K562 (cell line): ENCODE measurements around the gene ACRV1. TPM values are rescaled to one million over a fixed set of nuclear protein-coding genes. Genes with fewer than 3 reads are reported as not detected.
A peak's percentile ranks its signal among the peaks of the same experiment; 100 is the strongest.

Source experiments
- ATAC-seq: fragments of 200-7000 bp; cut with Tn5 transposase; 3 replicates; pipeline ENCODE4 v1.9.1; 2020; ENCODE audit warnings: moderate library complexity
- BruUV-seq: library from RNA; stranded (reverse); fragments of 400-500 nt; replicated peaks from 2 replicates; lab custom pipeline; 2021; lab: Mats Ljungman, UMichigan
- CTCF ChIA-PET: fragments of 300-600 bp; formaldehyde crosslinking; extraction: SDS; loops from one replicate; lab custom pipeline; 2021; ENCODE audit warnings: low intra/inter-chr PET ratio; lab: Yijun Ruan, JAX
- POLR2A ChIA-PET: fragments of 300-600, 350-650 bp; sonication (Branson Sonifier 250); formaldehyde crosslinking; extraction: SDS; loops from one replicate; lab custom pipeline; 2021; ENCODE audit warnings: antibody characterized with exemption, inconsistent platforms; lab: Yijun Ruan, JAX
- DNase-seq, 4 experiments: peaks; one replicate each; pipeline versions ENCODE4 v3.0.0 to v3.0.0-alpha.2; 2011 to 2018; ENCODE audit warnings: low spot score in 3 of 4, mixed read lengths in 3 of 4; ENCODE audit errors: extremely low read depth in 1 of 4
- FAIRE-seq: peaks from 2 replicates; lab custom pipeline; 2011; peaks lifted over from hg19 to GRCh38; lab: Jason Lieb, UNC
- H2AFZ ChIP-seq: 2 replicates; pipeline ENCODE4 v1.6.0; 2011; ENCODE audit warnings: low read depth, low read length, control low read depth, inconsistent platforms
- H3K27ac ChIP-seq: fragments of 200-600 bp; 3 replicates; pipeline ENCODE4 v1.8.0; 2011; ENCODE audit warnings: low read depth, mild to moderate bottlenecking, control low read depth, inconsistent platforms, low read length, moderate library complexity, mixed read lengths; ENCODE audit errors: extremely low read depth
- H3K27me3 ChIP-seq, 2 experiments: fragments of 300-600 bp in 1 of 2; 2 replicates in 1 of 2; 3 replicates in 1 of 2; pipeline versions ENCODE4 v1.6.0 to v1.8.0; 2011; ENCODE audit warnings: inconsistent platforms in 2 of 2, low read length in 2 of 2, mild to moderate bottlenecking in 1 of 2, mixed read lengths in 1 of 2, moderate library complexity in 1 of 2; ENCODE audit not compliant: control insufficient read depth in 2 of 2, insufficient read depth in 2 of 2
- H3K36me3 ChIP-seq: fragments of 300-600 bp; 3 replicates; pipeline ENCODE4 v1.8.0; 2011; ENCODE audit warnings: mild to moderate bottlenecking, low read length, inconsistent platforms; ENCODE audit not compliant: control insufficient read depth, insufficient read depth
- H3K4me1 ChIP-seq, 2 experiments: fragments of 200-600 bp in 1 of 2; replicated peaks in 1 of 2; 2 replicates in 1 of 2; 3 replicates in 1 of 2; pipeline versions ENCODE4 v1.5.1 to v1.8.0; 2011; ENCODE audit warnings: inconsistent platforms in 2 of 2, low read length in 2 of 2, mild to moderate bottlenecking in 1 of 2, mixed read lengths in 1 of 2, moderate library complexity in 1 of 2; ENCODE audit not compliant: control insufficient read depth in 2 of 2, insufficient read depth in 2 of 2
- H3K4me2 ChIP-seq: 2 replicates; pipeline ENCODE4 v1.6.1; 2011; ENCODE audit warnings: low read length, control low read depth, inconsistent platforms, mixed read lengths; ENCODE audit not compliant: insufficient read depth
- H3K4me3 ChIP-seq: fragments of 200-600 bp; sonication (generic), shearing (Covaris generic); 2 replicates; pipeline ENCODE4 v1.5.1; 2016; ENCODE audit warnings: control low read depth, inconsistent platforms
- H3K79me2 ChIP-seq: fragments of 200-600 bp; 3 replicates; pipeline ENCODE4 v1.8.0; 2011; ENCODE audit warnings: low read length, inconsistent platforms; ENCODE audit not compliant: control insufficient read depth, insufficient read depth
- H3K9ac ChIP-seq, 2 experiments: 2 replicates each; pipeline versions ENCODE4 v1.6.0 to v1.6.1; 2011; ENCODE audit warnings: low read depth in 2 of 2, low read length in 2 of 2, control low read depth in 1 of 2, inconsistent platforms in 1 of 2, mild to moderate bottlenecking in 1 of 2, mixed read lengths in 1 of 2; ENCODE audit not compliant: insufficient read depth in 1 of 2
- H3K9me1 ChIP-seq: one replicate; pipeline ENCODE4 v1.6.0; 2011; ENCODE audit warnings: inconsistent platforms, mild to moderate bottlenecking, low read length, moderate library complexity; ENCODE audit not compliant: control insufficient read depth, insufficient read depth
- H3K9me3 ChIP-seq: replicated peaks from 2 replicates; pipeline ENCODE4 v1.5.1; 2011; ENCODE audit warnings: low read depth, low read length, inconsistent platforms; ENCODE audit not compliant: control insufficient read depth, insufficient read depth
- H4K20me1 ChIP-seq: replicated peaks from 2 replicates; pipeline ENCODE4 v1.6.1; 2011; ENCODE audit warnings: low read length, inconsistent platforms, mixed read lengths; ENCODE audit not compliant: control insufficient read depth, insufficient read depth
- ARID1B ChIP-seq: fragments of 450-650 bp; IDR thresholded peaks from 2 replicates; pipeline ENCODE4 v1.6.1; 2016; ENCODE audit warnings: antibody characterized with exemption, mild to moderate bottlenecking, inconsistent platforms
- EWSR1 ChIP-seq: fragments of 450-650 bp; IDR thresholded peaks from 2 replicates; pipeline ENCODE4 v1.6.1; 2018; ENCODE audit warnings: borderline replicate concordance, mild to moderate bottlenecking, low read depth, moderate library complexity; ENCODE audit not compliant: partially characterized antibody
- HNRNPK ChIP-seq: fragments of 200-400 bp; formaldehyde crosslinking; IDR thresholded peaks from one replicate; pipeline ENCODE4 v1.6.1; 2018; ENCODE audit warnings: mild to moderate bottlenecking, low read depth, low read length; ENCODE audit not compliant: poor library complexity, severe bottlenecking
- KDM4B ChIP-seq, 2 experiments: fragments of 450-650 bp in 1 of 2; sonication (generic) in 1 of 2; IDR thresholded peaks; 2 replicates each; pipeline ENCODE4 v1.6.1; 2016 to 2017; ENCODE audit warnings: borderline replicate concordance in 2 of 2, antibody characterized with exemption in 1 of 2, low read depth in 1 of 2, mild to moderate bottlenecking in 1 of 2
- NCOA6 ChIP-seq: fragments of 450-650 bp; IDR thresholded peaks from 2 replicates; pipeline ENCODE4 v1.6.1; 2017; ENCODE audit warnings: mild to moderate bottlenecking
- PHF20 ChIP-seq: fragments of 450-650 bp; IDR thresholded peaks from 2 replicates; pipeline ENCODE4 v1.6.1; 2018; ENCODE audit not compliant: partially characterized antibody
- PRPF4 ChIP-seq: fragments of 200-400 bp; formaldehyde crosslinking; IDR thresholded peaks from one replicate; pipeline ENCODE4 v1.6.1; 2017; ENCODE audit warnings: low read length, low read depth, mild to moderate bottlenecking; ENCODE audit not compliant: insufficient read depth, poor library complexity, severe bottlenecking
- RBM22 ChIP-seq: fragments of 200-400 bp; formaldehyde crosslinking; IDR thresholded peaks from 2 replicates; pipeline ENCODE4 v1.6.1; 2018; ENCODE audit warnings: low read length, low read depth; ENCODE audit not compliant: poor library complexity, severe bottlenecking
- SAP30 ChIP-seq: fragments of 200-600 bp; sonication (generic); IDR thresholded peaks from 2 replicates; pipeline ENCODE4 v1.6.1; 2012; ENCODE audit warnings: borderline replicate concordance, low read depth, mild to moderate bottlenecking, moderate library complexity, low read length, control low read depth, inconsistent platforms; ENCODE audit not compliant: insufficient read depth, poor library complexity, severe bottlenecking
- SREBF2 ChIP-seq: sonication (generic); formaldehyde crosslinking; IDR thresholded peaks from 2 replicates; pipeline ENCODE4 v1.4.0; 2020; ENCODE audit warnings: mild to moderate bottlenecking, missing genetic modification reagents
- ZNF561 ChIP-seq: fragments of 450-650 bp; formaldehyde crosslinking; conservative IDR thresholded peaks from 2 replicates; pipeline ENCODE4 v1.4.0; 2020; ENCODE audit warnings: mild to moderate bottlenecking, moderate library complexity
- ZNF57 ChIP-seq: fragments of 450-650 bp; formaldehyde crosslinking; IDR thresholded peaks from 2 replicates; pipeline ENCODE4 v1.4.0; 2020; ENCODE audit warnings: mild to moderate bottlenecking, moderate library complexity
- ZNF76 ChIP-seq: fragments of 250-450 bp; sonication (Bioruptor Pico); IDR thresholded peaks from 2 replicates; pipeline ENCODE4 v1.4.0; 2020; ENCODE audit warnings: mild to moderate bottlenecking, moderate library complexity, borderline replicate concordance
- WGBS: fragments of 100-300 bp; shearing (Covaris generic); methylation state at CpG from one replicate; pipeline ENCODE4 v1.1.6; 2016; ENCODE audit warnings: low coverage, mixed read lengths; ENCODE audit not compliant: insufficient coverage; ENCODE audit errors: missing lambda C conversion rate; 5-methylcytosine and 5-hydroxymethylcytosine counted together
- in situ Hi-C: fragments of 300-500 bp; cut with MboI; formaldehyde crosslinking; loops from 4 replicates; pipeline ENCODE4 v1.15.0; 2018; ENCODE audit warnings: inconsistent platforms, mixed read lengths
- intact Hi-C: fragments of 100-400 bp; cut with micrococcal nuclease; formaldehyde crosslinking; loops from 2 replicates; pipeline ENCODE4 v1.14.2; 2022
- polyA plus RNA-seq, 8 experiments: library from polyadenylated mRNA; depleted of rRNA in 4 of 8; stranded (reverse) in 5 of 8; unstranded in 3 of 8; fragments of >200 nt; fragmentation: Nextera tagmentation in 2 of 8; fragmentation: Illumina TruSeq in 1 of 8; extraction: Ambion mirVana in 2 of 8; extraction: Trizol in 1 of 8; gene quantifications; 2 replicates each; pipeline versions ENCODE4 v1.2.1 to v1.2.3, GENCODE V29; 2011 to 2014; ENCODE audit warnings: inconsistent platforms in 1 of 8, missing spikeins in 1 of 8
- total RNA-seq, 7 experiments: library from RNA; depleted of rRNA in 6 of 7; stranded (reverse); fragments of >200 nt in 6 of 7; fragmentation: Illumina TruSeq in 2 of 7; extraction: Trizol in 2 of 7; gene quantifications; 2 replicates each; pipeline versions ENCODE4 v1.2.1 to v1.2.3, GENCODE V29; 2011 to 2021; ENCODE audit warnings: low replicate concordance in 1 of 7
- TF ChIP-seq, protein P1 (sequence below): sonication (generic); formaldehyde crosslinking; IDR thresholded peaks from 2 replicates; pipeline ENCODE4 v1.9.0; 2022; ENCODE audit warnings: mild to moderate bottlenecking, missing genetic modification reagents
- TF ChIP-seq, protein P2 (sequence below): fragments of 250-450 bp; sonication (Bioruptor Pico); IDR thresholded peaks from 2 replicates; pipeline ENCODE4 v1.4.0; 2020

ACRV1 gene
- total and polyA plus RNA-seq, 9 of the 15 experiments (the other 6 are each of a cell fraction or from before 2014, with no cell fraction given) = 0.22 to 0.25 TPM; not detected in 7

DNA sequence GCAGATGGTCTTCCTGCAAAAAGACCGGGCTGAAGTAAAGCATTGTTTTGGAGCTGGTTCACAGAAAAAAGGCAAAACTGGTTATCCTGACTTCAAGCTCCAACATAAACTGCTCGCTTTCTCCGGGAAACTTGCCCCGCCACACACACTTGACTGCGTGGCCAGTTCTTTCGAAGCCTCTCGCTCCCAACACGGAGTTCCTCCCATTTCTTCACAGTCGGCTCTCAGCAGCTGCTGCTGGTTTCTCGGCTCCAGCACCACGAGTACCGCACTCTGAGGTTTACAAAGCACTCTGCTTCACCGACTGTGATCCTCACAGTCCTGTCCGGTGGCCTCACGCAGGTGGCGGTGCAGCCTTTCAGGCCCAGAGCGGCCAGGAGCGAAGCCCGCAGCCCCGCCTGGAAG lies 55.4 kb downstream of the ACRV1 start:
- Histone ChIP-seq H3K36me3 (peaks cover 62% of the 10 kb centered on the region), H3K79me2 (peaks cover 48% of the 10 kb centered on the region), H2AFZ (peak overlapping the region; percentile 94), H3K4me1 (peaks cover 9 to 10% of the 10 kb centered on the region in 2 experiments), H3K4me2 (peak overlapping the region; percentile 98), H3K27me3 (no peaks in the 10 kb centered on the region), H3K9me1 (no peaks in the 10 kb centered on the region), H3K4me3 (peak overlapping the region; percentile 80), H3K9me3 (no peaks in the 10 kb centered on the region), H3K9ac (peak overlapping the region; percentile 93 to 96), H4K20me1 (no peaks in the 10 kb centered on the region), H3K27ac (peak overlapping the region; percentile 93)
- intact Hi-C loops (loop anchor here (5.0 kb wide), 4 partner anchors 33 to 247 kb away; partner anchors contain the start of gene STT3A), in situ Hi-C loops (no loop called here)
- BruUV-seq = TSS peak; percentile 96
- ATAC-seq (no peak), FAIRE-seq (peak; percentile 37), DNase-seq (no peak)
- POLR2A ChIA-PET = interaction anchor here (0.7 to 3.6 kb wide), 10 partner anchors 8 to 536 kb away, joined by 4 to 13 read pairs (median 6); partner anchors contain the start of genes EI24 and STT3A
- CTCF ChIA-PET = no interaction called here
- 1% methylated on average over 20 of the region's 20 CpGs for WGBS
- no peak for TF ChIP-seq ZNF76 (CRISPR knock-in tag)
- TF ChIP-seq ZNF57 (CRISPR knock-in tag) = no peak
- no peak for TF ChIP-seq PRPF4
- no peak for TF ChIP-seq NCOA6
- TF ChIP-seq ZNF561 (CRISPR knock-in tag) = no peak
- TF ChIP-seq, protein P1, sequence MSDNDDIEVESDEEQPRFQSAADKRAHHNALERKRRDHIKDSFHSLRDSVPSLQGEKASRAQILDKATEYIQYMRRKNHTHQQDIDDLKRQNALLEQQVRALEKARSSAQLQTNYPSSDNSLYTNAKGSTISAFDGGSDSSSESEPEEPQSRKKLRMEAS (CRISPR knock-in tag) = no peak
- TF ChIP-seq KDM4B (IDR thresholded peaks at IDR 0.05; ENCODE audit: borderline replicate concordance in 2 of 2, low read depth in 1 of 2) = no peak
- no peak for TF ChIP-seq PHF20
- TF ChIP-seq SREBF2 (CRISPR knock-in tag) = no peak
- no peak for TF ChIP-seq SAP30
- TF ChIP-seq, protein P2, sequence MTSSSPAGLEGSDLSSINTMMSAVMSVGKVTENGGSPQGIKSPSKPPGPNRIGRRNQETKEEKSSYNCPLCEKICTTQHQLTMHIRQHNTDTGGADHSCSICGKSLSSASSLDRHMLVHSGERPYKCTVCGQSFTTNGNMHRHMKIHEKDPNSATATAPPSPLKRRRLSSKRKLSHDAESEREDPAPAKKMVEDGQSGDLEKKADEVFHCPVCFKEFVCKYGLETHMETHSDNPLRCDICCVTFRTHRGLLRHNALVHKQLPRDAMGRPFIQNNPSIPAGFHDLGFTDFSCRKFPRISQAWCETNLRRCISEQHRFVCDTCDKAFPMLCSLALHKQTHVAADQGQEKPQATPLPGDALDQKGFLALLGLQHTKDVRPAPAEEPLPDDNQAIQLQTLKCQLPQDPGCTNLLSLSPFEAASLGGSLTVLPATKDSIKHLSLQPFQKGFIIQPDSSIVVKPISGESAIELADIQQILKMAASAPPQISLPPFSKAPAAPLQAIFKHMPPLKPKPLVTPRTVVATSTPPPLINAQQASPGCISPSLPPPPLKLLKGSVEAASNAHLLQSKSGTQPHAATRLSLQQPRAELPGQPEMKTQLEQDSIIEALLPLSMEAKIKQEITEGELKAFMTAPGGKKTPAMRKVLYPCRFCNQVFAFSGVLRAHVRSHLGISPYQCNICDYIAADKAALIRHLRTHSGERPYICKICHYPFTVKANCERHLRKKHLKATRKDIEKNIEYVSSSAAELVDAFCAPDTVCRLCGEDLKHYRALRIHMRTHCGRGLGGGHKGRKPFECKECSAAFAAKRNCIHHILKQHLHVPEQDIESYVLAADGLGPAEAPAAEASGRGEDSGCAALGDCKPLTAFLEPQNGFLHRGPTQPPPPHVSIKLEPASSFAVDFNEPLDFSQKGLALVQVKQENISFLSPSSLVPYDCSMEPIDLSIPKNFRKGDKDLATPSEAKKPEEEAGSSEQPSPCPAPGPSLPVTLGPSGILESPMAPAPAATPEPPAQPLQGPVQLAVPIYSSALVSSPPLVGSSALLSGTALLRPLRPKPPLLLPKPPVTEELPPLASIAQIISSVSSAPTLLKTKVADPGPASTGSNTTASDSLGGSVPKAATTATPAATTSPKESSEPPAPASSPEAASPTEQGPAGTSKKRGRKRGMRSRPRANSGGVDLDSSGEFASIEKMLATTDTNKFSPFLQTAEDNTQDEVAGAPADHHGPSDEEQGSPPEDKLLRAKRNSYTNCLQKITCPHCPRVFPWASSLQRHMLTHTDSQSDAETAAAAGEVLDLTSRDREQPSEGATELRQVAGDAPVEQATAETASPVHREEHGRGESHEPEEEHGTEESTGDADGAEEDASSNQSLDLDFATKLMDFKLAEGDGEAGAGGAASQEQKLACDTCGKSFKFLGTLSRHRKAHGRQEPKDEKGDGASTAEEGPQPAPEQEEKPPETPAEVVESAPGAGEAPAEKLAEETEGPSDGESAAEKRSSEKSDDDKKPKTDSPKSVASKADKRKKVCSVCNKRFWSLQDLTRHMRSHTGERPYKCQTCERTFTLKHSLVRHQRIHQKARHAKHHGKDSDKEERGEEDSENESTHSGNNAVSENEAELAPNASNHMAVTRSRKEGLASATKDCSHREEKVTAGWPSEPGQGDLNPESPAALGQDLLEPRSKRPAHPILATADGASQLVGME (CRISPR knock-in tag) = 0 out of 2 replicates have a peak, but pooled peaks have one; percentile 7
- no peak for TF ChIP-seq EWSR1
- TF ChIP-seq ARID1B = no peak
- TF ChIP-seq RBM22 = peak; percentile 89
- no peak for TF ChIP-seq HNRNPK
